Muscle of leg (tissue), 11 donors: ENCODE measurements around the gene HOXA9. TPM values are rescaled to one million over a fixed set of nuclear protein-coding genes. Genes with fewer than 3 reads are reported as not detected.

Experiments
- DNase-seq: peaks from one replicate; pipeline ENCODE4 v3.0.0; 2013
- H3K27ac ChIP-seq: one replicate; pipeline ENCODE4 v1.5.1; 2013; ENCODE audit warnings: mild to moderate bottlenecking, low read length, control low read depth
- H3K27me3 ChIP-seq: one replicate; pipeline ENCODE4 v1.6.1; 2013; ENCODE audit warnings: low read length; ENCODE audit not compliant: control insufficient read depth, insufficient read depth
- H3K36me3 ChIP-seq: one replicate; pipeline ENCODE4 v1.6.1; 2013; ENCODE audit warnings: low read length; ENCODE audit not compliant: control insufficient read depth, insufficient read depth
- H3K4me1 ChIP-seq: one replicate; pipeline ENCODE4 v1.6.1; 2013; ENCODE audit warnings: low read length; ENCODE audit not compliant: control insufficient read depth, insufficient read depth
- H3K4me3 ChIP-seq: one replicate; pipeline ENCODE4 v1.5.1; 2013; ENCODE audit warnings: low read length, control low read depth
- H3K9me3 ChIP-seq: replicated peaks from 2 replicates; pipeline ENCODE4 v1.6.1; 2013; ENCODE audit warnings: low read depth, low read length; ENCODE audit not compliant: control insufficient read depth
- WGBS: methylation state at CpG from one replicate; pipeline ENCODE4 v1.1.5; 2013; ENCODE audit warnings: missing lambda C conversion rate; ENCODE audit not compliant: insufficient coverage; 5-methylcytosine and 5-hydroxymethylcytosine counted together
- polyA plus RNA-seq, 8 donors: library from polyadenylated mRNA; unstranded; fragments of 120-200 nt; gene quantifications; one replicate each; pipeline versions ENCODE4 v1.2.1 to v1.2.3, GENCODE V29; 2013; ENCODE audit warnings: inconsistent platforms in 1 of 8, low replicate concordance in 1 of 8; ENCODE audit not compliant: insufficient read length in 8 of 8, insufficient read depth in 1 of 8
- total RNA-seq: library from RNA; stranded (reverse); fragments of 120-200 nt; gene quantifications from one replicate; pipeline ENCODE4 v1.2.4, GENCODE V29; 2013

Gene HOXA9
- total and polyA plus RNA-seq, 9 donors, result 16.0 to 28.5 (median 21.7) TPM

DNA sequence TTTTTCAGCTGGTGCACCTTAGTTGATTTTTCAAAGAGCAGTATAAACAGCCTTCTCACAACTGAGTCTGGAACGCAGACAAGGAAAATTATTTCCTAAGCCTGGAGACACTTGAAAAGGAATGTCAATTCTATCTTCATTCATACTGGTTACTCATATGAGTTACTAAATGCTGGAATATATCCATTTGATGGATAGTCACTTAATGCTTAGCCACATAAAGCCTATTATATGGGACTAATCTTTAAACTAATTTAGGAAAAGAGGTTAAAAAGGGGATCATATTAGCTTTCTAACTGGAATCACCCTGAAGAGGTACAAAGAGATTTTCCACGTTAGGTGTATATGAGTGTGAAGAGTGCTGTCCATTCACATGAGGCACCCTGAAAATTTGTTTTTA is 33.1 kb downstream of the HOXA9 start:
- Histone ChIP-seq H3K36me3 (peaks cover 6% of the 10 kb centered on the region), H3K27ac (no peak overlapping the region), H3K4me1 (peaks cover 56% of the 10 kb centered on the region), H3K9me3 (no peaks in the 10 kb centered on the region), H3K27me3 (peaks cover 7% of the 10 kb centered on the region), H3K4me3 (no peak overlapping the region)
- no peak for DNase-seq
- WGBS, result no CpG with 5 or more reads among the region's 2 CpGs

DNA sequence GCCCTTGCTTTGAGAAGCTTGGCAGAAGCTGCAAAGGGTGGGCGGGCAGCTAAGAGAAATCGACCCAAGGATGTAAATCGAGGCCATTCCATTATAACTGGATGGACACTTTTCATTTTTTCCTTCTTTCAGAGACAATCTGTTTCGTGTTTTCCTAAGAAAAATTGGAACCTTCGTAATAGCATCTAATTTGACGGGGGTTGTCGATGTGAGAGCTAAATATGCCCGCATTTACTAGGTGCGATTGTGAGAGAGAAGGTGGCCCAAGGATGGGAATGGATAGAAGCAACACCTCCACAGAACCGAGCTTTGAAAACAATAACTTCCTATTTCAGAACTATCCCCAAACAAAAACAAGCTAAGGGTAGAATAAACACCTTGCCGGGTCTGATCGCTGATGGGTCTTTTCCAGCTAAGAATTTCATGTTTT is 33.9 kb downstream of the HOXA9 start:
- Histone ChIP-seq H3K36me3 (peaks cover 6% of the 10 kb centered on the region), H3K4me1 (peaks cover 52% of the 10 kb centered on the region), H3K4me3 (peak overlapping the region; percentile 87), H3K27me3 (peaks cover 4% of the 10 kb centered on the region), H3K27ac (peak overlapping the region; percentile 91), H3K9me3 (no peaks in the 10 kb centered on the region)
- DNase-seq, result no peak
- WGBS, result 20% methylated on average over 1 of the region's 12 CpGs

DNA sequence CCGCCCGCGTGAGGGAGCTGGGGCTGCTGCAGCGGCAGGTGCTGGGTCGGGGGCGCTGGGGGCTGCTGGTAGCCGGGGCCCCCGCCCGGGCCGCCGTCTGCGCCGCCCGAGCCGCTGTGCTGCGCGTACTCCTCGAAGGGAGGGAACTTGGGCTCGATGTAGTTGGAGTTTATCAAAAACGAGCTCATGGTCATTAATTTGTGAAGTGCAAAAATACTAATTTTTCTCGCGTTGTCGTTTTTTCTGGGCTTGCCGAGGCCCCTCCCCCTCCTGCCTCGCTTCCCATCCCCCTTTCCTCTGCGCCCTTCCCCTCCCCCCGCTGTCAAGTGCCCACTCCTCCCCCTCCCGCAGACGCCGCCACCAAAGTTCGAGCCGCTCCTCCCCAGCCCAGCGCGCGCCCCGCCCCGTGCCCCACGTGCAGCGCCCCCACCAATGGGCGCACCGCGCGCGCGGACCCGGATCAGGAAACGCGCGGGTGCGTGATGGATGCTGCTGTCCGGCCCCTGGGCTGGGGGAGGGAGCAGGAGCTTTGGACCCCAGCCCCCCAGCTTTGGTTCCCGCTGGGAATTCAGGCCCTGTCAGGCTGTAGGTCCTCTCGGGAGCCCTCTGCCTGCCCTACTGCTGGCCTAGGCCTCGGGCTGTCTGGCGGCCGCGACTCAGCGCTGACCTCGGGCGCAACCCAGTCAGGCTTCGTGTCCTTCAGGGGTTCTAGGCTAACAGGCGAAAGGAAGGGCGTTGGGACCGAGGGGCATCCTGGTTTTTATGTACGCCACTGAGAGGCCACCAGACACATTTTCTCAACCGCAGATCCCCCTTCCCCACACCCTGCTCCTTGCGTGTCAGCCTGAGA is 34.6 kb downstream of the HOXA9 start, which contains the start of gene HOXA4:
TSS of gene HOXA4 (minus strand) at position 218 of the 850 bp plus-strand sequence. CDS start at position 194, 24 bp downstream.
- peaks cover 4% of the 10 kb centered on the region for H3K27me3 ChIP-seq
- 2% methylated on average over 52 of the region's 67 CpGs for WGBS
- peaks cover 4% of the 10 kb centered on the region for H3K36me3 ChIP-seq
- H3K4me1 ChIP-seq, result peaks cover 50% of the 10 kb centered on the region
- peak; percentile 97 for DNase-seq
- H3K27ac ChIP-seq, result peak within 1 kb of the TSS; percentile 91
- H3K9me3 ChIP-seq, result no peaks in the 10 kb centered on the region
- peak within 1 kb of the TSS; percentile 87 for H3K4me3 ChIP-seq

DNA sequence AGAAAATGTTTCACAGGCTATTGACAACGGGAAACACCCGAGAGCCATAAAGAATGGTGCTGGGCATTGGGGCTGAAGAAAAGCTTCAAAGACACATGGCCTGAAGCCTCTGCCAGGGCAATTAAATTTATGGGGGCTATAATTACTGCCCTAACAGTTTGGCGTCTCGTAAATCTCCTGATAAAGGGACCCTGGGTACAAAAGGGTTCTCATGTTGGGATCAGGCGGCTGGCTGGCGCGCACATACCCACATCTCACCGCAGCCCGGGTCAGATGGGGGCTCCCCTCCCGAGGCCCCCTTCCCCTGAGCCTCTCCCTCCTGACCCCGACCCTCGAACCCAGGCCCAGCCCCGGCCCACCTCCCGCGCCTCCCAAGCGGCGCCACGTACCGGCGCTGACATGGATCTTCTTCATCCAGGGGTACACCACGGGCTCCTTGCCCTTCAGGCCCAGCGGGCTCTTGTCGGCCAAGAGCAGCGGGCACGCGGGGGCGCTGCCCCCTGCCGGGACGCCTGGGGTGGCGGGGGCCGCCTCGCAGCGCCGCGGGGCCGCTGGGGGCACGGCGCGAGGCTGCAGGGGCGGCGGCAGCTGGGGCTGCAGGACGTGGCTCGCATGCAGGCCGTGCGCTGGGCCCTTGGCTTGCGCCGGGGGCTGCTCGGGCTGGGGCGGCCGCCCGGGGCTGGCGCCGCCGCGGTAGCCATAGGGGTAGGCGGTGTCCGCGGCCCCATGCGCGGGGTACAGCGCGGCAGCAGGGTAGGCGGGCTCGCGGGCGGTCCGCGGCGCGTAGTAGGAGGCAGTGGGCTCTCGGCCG is 35.4 kb downstream of the HOXA9 start:
- Histone ChIP-seq H3K27ac (peak overlapping the region; percentile 81), H3K36me3 (peaks cover 4% of the 10 kb centered on the region), H3K27me3 (peaks cover 4% of the 10 kb centered on the region), H3K9me3 (no peaks in the 10 kb centered on the region), H3K4me1 (peaks cover 53% of the 10 kb centered on the region), H3K4me3 (peak overlapping the region; percentile 54)
- WGBS, result 7% methylated on average over 70 of the region's 72 CpGs
- peak; percentile 64 for DNase-seq

DNA sequence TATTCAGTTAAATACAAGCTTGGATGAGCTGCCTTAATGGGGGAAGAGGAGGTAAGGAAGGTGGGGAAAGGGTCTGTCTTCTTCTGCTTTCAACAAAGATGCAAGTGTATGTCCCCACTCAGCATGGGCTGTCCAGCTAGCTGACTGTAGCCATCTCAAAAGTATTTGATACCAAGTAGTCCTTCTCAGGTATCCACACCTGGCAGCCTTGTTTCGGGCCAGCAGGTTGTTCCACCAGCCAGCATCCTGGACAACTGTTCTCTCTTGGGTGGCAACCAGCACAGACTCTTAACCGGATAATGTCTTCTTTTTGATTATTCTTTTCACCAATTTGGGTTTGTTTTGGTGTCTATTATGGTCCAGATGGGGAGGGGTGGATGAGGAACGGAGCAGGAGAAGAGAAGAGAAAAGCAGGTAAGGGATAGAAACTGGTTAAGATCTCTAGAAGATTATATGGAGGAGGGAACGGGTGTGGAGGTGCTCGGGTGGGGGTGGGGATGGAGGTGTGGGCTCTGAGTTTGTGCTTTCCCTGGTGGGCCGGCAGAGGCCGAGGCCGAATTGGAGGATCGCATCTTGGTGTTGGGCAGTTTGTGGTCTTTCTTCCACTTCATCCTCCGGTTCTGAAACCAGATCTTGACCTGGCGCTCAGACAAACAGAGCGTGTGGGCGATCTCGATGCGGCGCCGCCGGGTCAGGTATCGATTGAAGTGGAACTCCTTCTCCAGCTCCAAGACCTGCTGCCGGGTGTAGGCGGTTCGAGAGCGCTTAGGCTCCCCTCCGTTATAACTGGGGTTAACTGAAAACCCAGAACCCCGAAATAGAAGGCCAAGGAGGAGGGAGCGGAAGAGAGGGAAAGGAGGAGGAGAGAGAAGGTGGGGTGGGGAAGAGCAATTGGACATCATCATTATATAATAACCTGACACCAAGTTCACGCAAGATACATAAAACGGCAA is 36.3 kb downstream of the HOXA9 start:
- Histone ChIP-seq H3K4me1 (peaks cover 52% of the 10 kb centered on the region), H3K9me3 (no peaks in the 10 kb centered on the region), H3K4me3 (peak overlapping the region; percentile 54), H3K36me3 (peaks cover 12% of the 10 kb centered on the region), H3K27me3 (peaks cover 6% of the 10 kb centered on the region), H3K27ac (peak overlapping the region; percentile 82)
- 76% methylated on average over 17 of the region's 28 CpGs for WGBS
- DNase-seq, result no peak

DNA sequence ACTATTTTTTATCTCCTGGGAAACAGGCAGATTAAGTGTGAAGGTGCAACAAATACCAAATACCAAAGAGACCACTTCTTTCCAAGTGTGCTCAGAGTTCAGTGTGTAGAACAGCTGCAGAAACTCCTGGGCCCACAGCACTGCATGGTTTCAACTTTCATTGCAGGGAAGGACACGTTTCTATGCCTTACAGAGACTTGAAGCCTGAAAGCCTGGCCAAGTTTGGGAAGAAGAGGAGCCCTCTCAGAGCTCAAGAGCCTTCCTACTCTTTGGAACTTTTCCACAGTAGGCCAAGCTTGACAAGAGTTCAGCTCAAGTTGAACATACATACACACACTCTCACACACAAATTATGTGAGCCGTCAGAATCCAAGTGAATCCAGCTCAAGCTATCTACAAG is 37.3 kb downstream of the HOXA9 start:
- peaks cover 17% of the 10 kb centered on the region for H3K36me3 ChIP-seq
- DNase-seq, result peak; percentile 93
- peaks cover 10% of the 10 kb centered on the region for H3K27me3 ChIP-seq
- peak overlapping the region; percentile 82 for H3K27ac ChIP-seq
- peaks cover 48% of the 10 kb centered on the region for H3K4me1 ChIP-seq
- H3K9me3 ChIP-seq, result no peaks in the 10 kb centered on the region
- WGBS, result 0% methylated on average over 1 of the region's 2 CpGs
- no peak overlapping the region for H3K4me3 ChIP-seq

DNA sequence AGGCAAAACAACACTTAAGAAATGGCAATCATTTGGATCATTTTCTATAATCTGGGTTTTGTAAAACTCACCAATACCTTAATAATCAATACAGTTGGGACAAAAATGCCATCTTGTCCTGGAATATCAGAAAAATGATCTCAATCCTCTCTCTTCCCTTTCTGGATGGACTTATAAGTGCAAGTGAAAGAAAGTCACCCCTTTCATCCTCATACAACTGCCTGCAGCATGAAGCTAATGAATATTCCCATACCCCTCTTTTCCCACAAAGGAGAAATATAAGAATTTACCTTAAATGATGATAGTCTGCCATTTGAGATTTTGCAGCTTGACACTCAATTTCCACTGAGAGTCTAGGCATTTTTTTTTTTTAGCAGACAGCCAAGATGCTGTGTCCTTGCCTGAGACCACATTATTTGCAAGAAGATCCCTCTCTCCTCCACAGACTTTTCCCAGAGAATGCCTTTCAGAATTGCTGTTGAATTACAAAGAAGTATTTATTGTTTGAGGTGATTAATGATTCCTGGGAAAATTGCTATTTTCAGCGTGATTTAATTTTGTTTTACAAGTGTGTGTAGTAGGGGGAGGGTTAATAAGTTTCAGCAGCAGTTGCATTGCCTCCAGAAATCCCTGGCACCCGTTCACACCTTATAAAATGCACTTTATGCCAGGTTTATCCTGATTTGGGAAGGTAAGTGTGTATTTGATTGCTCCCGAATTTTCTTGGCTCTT is 38.6 kb downstream of the HOXA9 start:
- no peak overlapping the region for H3K4me3 ChIP-seq
- peaks cover 27% of the 10 kb centered on the region for H3K36me3 ChIP-seq
- no peaks in the 10 kb centered on the region for H3K9me3 ChIP-seq
- peaks cover 54% of the 10 kb centered on the region for H3K4me1 ChIP-seq
- no peak overlapping the region for H3K27ac ChIP-seq
- WGBS, result no CpG with 5 or more reads among the region's 3 CpGs
- peaks cover 11% of the 10 kb centered on the region for H3K27me3 ChIP-seq
- DNase-seq, result no peak

DNA sequence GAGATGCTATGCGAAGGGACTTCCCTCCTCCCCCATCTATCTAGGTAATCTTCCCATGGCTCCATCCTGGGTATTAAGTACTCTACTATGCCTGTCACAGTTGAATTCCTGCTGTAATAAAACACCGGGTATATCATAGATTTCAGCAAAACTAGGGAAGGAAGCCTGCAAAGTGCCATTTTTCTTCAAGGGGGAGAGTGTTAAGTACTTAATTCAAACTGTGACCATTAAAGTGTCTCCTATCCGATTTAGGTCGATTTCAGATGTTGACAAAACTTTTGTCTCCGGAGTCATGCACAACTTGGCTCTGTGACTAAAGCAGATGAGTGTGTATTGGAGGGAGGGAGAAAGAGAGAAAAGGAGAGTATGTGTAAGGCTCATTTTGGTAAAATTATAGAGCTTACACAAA is 39.3 kb downstream of the HOXA9 start:
- H3K36me3 ChIP-seq, result peaks cover 28% of the 10 kb centered on the region
- no peak overlapping the region for H3K27ac ChIP-seq
- peaks cover 9% of the 10 kb centered on the region for H3K27me3 ChIP-seq
- H3K9me3 ChIP-seq, result no peaks in the 10 kb centered on the region
- no peak overlapping the region for H3K4me3 ChIP-seq
- no peak for DNase-seq
- 40% methylated on average over 2 of the region's 5 CpGs for WGBS
- peaks cover 49% of the 10 kb centered on the region for H3K4me1 ChIP-seq
